Measurements from ENCODE around the gene FKBP1B.
"Not testable (repeated sequence)": the region's sequence is repeated elsewhere in the genome, so short reads cannot be mapped to it uniquely, and the experiment has no call there.

The FKBP1B gene

GRCh38 chr2:24104110-24104650 is 54.6 kb downstream of the FKBP1B start:
- no peak for DNase-seq (ENCODE audit: low read depth)

- no peak for DNase-seq (ENCODE audit: low read depth)
These were observed 55.4 kb downstream of the FKBP1B start for GRCh38 chr2:24104906-24105305.

- DNase-seq (ENCODE audit: low read depth): no peak
These were observed 56.3 kb downstream of the FKBP1B start for GRCh38 chr2:24105816-24106215.

GRCh38 chr2:24106786-24107185 is 57.2 kb downstream of the FKBP1B start:
- DNase-seq (ENCODE audit: low read depth): no peak

GRCh38 chr2:24107336-24107735 is 57.8 kb downstream of the FKBP1B start:
- no peak for DNase-seq (ENCODE audit: low read depth)

- not testable (repeated sequence) for DNase-seq (ENCODE audit: low read depth)
These were observed 59.9 kb downstream of the FKBP1B start for GRCh38 chr2:24109431-24109830.

- DNase-seq (ENCODE audit: low read depth): no peak
These were observed 61.2 kb downstream of the FKBP1B start for GRCh38 chr2:24110660-24111303.

GRCh38 chr2:24111407-24111901 is 61.9 kb downstream of the FKBP1B start:
- no peak for DNase-seq (ENCODE audit: low read depth)
